ENCODE measurements around the gene MNX1. TPM values are rescaled to one million over a fixed set of nuclear protein-coding genes. Genes with fewer than 3 reads are reported as not detected.

The MNX1 gene
- total RNA-seq, 4 donors from 2014 or later, result not detected

- TF ChIP-seq EP300 (IDR thresholded peaks at IDR 0.05) (no peak), POLR2A (IDR thresholded peaks at IDR 0.05) (no peak), CTCF (IDR thresholded peaks at IDR 0.05) (no peak)
- H3K4me3 ChIP-seq, result no peak overlapping the region
- peaks cover 0 to 64% (median 20%) of the 10 kb centered on the region in 4 donors for H3K4me1 ChIP-seq
- H3K9me3 ChIP-seq, result no peaks in the 10 kb centered on the region
- peaks cover 2 to 97% of the 10 kb centered on the region in 2 donors for H3K27me3 ChIP-seq
- DNase-seq (ENCODE audit: low spot score in 2 of 2), result no peak
- whole genome bisulfite sequencing, 2 donors, result 4 to 5% methylated on average over 43 to 45 of the region's 47 CpGs
- no peaks in the 10 kb centered on the region for H3K36me3 ChIP-seq
- no peak overlapping the region for H3K27ac ChIP-seq
These were observed 7.5 kb downstream of the MNX1 start for GRCh38 chr7:157002819-157003421.

GRCh38 chr7:157001920-157002818 is 8.3 kb downstream of the MNX1 start:
- Histone ChIP-seq H3K36me3 (no peaks in the 10 kb centered on the region), H3K4me1 (peaks cover 0 to 64% (median 20%) of the 10 kb centered on the region in 4 donors)
- WGBS, 2 donors, result 5 to 9% methylated on average over 30 to 32 of the region's 32 CpGs

GRCh38 chr7:157000741-157001653 is 9.5 kb downstream of the MNX1 start:
- DNase-seq (ENCODE audit: low spot score in 2 of 2), result no peak
- peaks cover 0 to 12% (median 0%) of the 10 kb centered on the region in 4 donors for H3K9me3 ChIP-seq
- H3K36me3 ChIP-seq, result no peaks in the 10 kb centered on the region
- peak overlapping the region in 3 of 4 donors; percentile 23 to 48 (median 46) for H3K4me3 ChIP-seq
- no peak overlapping the region for H3K27ac ChIP-seq
- no peak for TF ChIP-seq CTCF (IDR thresholded peaks at IDR 0.05)
- TF ChIP-seq POLR2A (IDR thresholded peaks at IDR 0.05), result no peak
- TF ChIP-seq EP300 (IDR thresholded peaks at IDR 0.05), result no peak
- H3K27me3 ChIP-seq, result peaks cover 2 to 97% of the 10 kb centered on the region in 2 donors
- WGBS, 2 donors, result 12 to 16% methylated on average over 25 of the region's 25 CpGs
- peaks cover 0 to 60% (median 20%) of the 10 kb centered on the region in 4 donors for H3K4me1 ChIP-seq

More at GRCh38 chr7:157001920-157002818, 8.3 kb downstream of the MNX1 start:
- DNase-seq (ENCODE audit: low spot score in 2 of 2), result no peak
- no peak overlapping the region for H3K4me3 ChIP-seq
- peaks cover 0 to 4% (median 0%) of the 10 kb centered on the region in 4 donors for H3K9me3 ChIP-seq
- no peak overlapping the region for H3K27ac ChIP-seq
- TF ChIP-seq CTCF (IDR thresholded peaks at IDR 0.05), result no peak
- no peak for TF ChIP-seq POLR2A (IDR thresholded peaks at IDR 0.05)
- TF ChIP-seq EP300 (IDR thresholded peaks at IDR 0.05), result no peak
- H3K27me3 ChIP-seq, result peaks cover 2 to 97% of the 10 kb centered on the region in 2 donors

GRCh38 chr7:156999958-157000726 is 10.3 kb downstream of the MNX1 start:
- Histone ChIP-seq H3K27ac (peak overlapping the region in 1 of 4 donors; percentile 52), H3K4me3 (peak overlapping the region; percentile 3 to 48 (median 34)), H3K36me3 (no peaks in the 10 kb centered on the region), H3K9me3 (peaks cover 0 to 12% (median 0%) of the 10 kb centered on the region in 4 donors), H3K27me3 (peaks cover 2 to 94% of the 10 kb centered on the region in 2 donors), H3K4me1 (peaks cover 0 to 51% (median 20%) of the 10 kb centered on the region in 4 donors)
- 1 to 2% methylated on average over 27 to 53 of the region's 75 CpGs for WGBS, 2 donors
- DNase-seq (ENCODE audit: low spot score in 2 of 2), result no peak
- TF ChIP-seq POLR2A (IDR thresholded peaks at IDR 0.05), result no peak
- TF ChIP-seq CTCF (IDR thresholded peaks at IDR 0.05), result no peak
- no peak for TF ChIP-seq EP300 (IDR thresholded peaks at IDR 0.05)

All from tibial nerve (tissue), 4 donors.